Peyer's patch (tissue), 4 donors: ENCODE data around the gene ALG5.

Experiments
- CTCF ChIP-seq, 6 experiments: fragments of 450-650 bp in 4 of 6; fragments of 200-600 bp in 2 of 6; sonication (generic) in 1 of 6; IDR thresholded peaks; one replicate each; pipeline ENCODE4 v1.5.1; 2017 to 2019; ENCODE audit warnings: antibody characterized with exemption in 6 of 6, mild to moderate bottlenecking in 3 of 6, moderate library complexity in 1 of 6
- POLR2A ChIP-seq, 2 donors: fragments of 450-650 bp; IDR thresholded peaks; one replicate each; pipeline ENCODE4 v1.5.1; 2017; ENCODE audit warnings: antibody characterized with exemption in 2 of 2, mild to moderate bottlenecking in 2 of 2, moderate library complexity in 2 of 2

GRCh38 chr13:36915106-36915505 is 84.0 kb downstream of the ALG5 start:
- TF ChIP-seq CTCF (IDR thresholded peaks at IDR 0.05) (no peak), POLR2A (IDR thresholded peaks at IDR 0.05) (no peak)
